Type B pancreatic cell (in vitro differentiated cells): ENCODE measurements around the gene ADCK1. TPM values are rescaled to one million over a fixed set of nuclear protein-coding genes. Genes with fewer than 3 reads are reported as not detected.
"Not testable (repeated sequence)": the region's sequence is repeated elsewhere in the genome, so short reads cannot be mapped to it uniquely, and the experiment has no call there.

Experiments used
- DNase-seq: peaks from one replicate; pipeline ENCODE4 v3.0.0; 2021; ENCODE audit warnings: mixed read lengths; ENCODE audit not compliant: unreplicated experiment; ENCODE audit errors: extremely low spot score
- H3K27ac Mint-ChIP-seq: 2 replicates; pipeline ENCODE4 v1.8.0; 2021; ENCODE audit warnings: mild to moderate bottlenecking, mixed read lengths
- H3K27me3 Mint-ChIP-seq: 2 replicates; pipeline ENCODE4 v1.8.0; 2021; ENCODE audit warnings: mixed read lengths
- H3K36me3 Mint-ChIP-seq: 2 replicates; pipeline ENCODE4 v1.8.0; 2021; ENCODE audit warnings: mixed read lengths
- H3K4me1 Mint-ChIP-seq: one replicate; pipeline ENCODE4 v1.8.0; 2021; ENCODE audit warnings: mixed read lengths; ENCODE audit not compliant: unreplicated experiment
- H3K4me3 Mint-ChIP-seq: 2 replicates; pipeline ENCODE4 v1.8.0; 2021; ENCODE audit warnings: mild to moderate bottlenecking, mixed read lengths
- H3K9me3 Mint-ChIP-seq: 2 replicates; pipeline ENCODE4 v1.8.0; 2021; ENCODE audit warnings: mixed read lengths
- CTCF ChIP-seq: fragments of 200-600 bp; sonication (generic); conservative IDR thresholded peaks from 2 replicates; pipeline ENCODE4 v1.5.0; 2021; ENCODE audit warnings: antibody characterized with exemption, mild to moderate bottlenecking
- total RNA-seq: library from RNA; stranded (reverse); gene quantifications from 2 replicates; pipeline ENCODE4 v1.2.1, GENCODE V29; 2021; ENCODE audit warnings: low replicate concordance

The ADCK1 gene
- total RNA-seq, 1 donor from 2014 or later = 9.2 TPM

GRCh38 chr14:77950371-77951063 lies 150.6 kb downstream of the ADCK1 start:
- Mint-ChIP-seq H3K27ac (no peak overlapping the region), H3K4me1 (no peaks in the 10 kb centered on the region), H3K27me3 (peaks cover 4% of the 10 kb centered on the region), H3K9me3 (peaks cover 5% of the 10 kb centered on the region), H3K4me3 (no peak overlapping the region), H3K36me3 (no peaks in the 10 kb centered on the region)
- DNase-seq = no peak
- no peak for TF ChIP-seq CTCF

DNA sequence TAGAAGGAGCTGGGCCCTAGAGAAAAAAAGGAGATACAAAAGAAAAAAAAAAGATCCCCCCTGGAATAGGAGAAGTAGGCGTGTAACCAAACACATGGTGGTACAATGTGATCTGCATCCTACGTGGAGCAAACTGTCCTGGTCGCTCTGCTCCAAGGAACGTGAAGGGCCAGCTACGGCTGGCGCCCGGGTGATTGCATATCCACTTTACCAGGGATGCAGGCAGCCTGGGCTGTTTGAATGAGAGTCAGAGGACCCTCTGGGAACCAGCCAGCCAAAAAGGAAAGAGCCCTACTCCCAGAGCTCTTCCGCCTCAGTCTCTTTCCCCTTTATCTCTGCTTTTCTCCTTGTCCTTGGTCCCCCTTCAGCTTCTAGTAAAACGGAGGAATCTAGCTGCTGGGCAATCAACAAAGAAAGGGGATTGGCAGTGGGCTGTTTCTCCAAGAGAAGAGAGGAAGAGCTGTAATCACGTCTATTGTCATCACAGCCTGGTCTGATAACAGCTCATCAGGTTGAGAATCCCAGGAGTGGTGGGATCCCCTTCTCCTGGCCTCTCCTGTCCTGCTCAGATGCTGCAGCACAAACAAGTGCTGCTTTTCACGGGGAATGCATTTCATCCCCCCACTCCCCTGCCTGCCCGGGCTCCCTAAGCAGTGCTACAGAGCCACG lies 156.0 kb downstream of the ADCK1 start:
- Mint-ChIP-seq H3K4me1 (no peaks in the 10 kb centered on the region), H3K4me3 (no peak overlapping the region), H3K27me3 (peaks cover 9% of the 10 kb centered on the region), H3K36me3 (no peaks in the 10 kb centered on the region), H3K9me3 (no peaks in the 10 kb centered on the region), H3K27ac (no peak overlapping the region)
- no peak for TF ChIP-seq CTCF
- DNase-seq = no peak

GRCh38 chr14:77959686-77960085 lies 159.8 kb downstream of the ADCK1 start:
- H3K36me3 Mint-ChIP-seq, DNase-seq, H3K4me3 Mint-ChIP-seq, H3K27ac Mint-ChIP-seq, H3K4me1 Mint-ChIP-seq, H3K9me3 Mint-ChIP-seq: not testable (repeated sequence)
- peaks cover 13% of the 10 kb centered on the region for H3K27me3 Mint-ChIP-seq

GRCh38 chr14:77961847-77962580 lies 162.1 kb downstream of the ADCK1 start:
- no peak for TF ChIP-seq CTCF
- Mint-ChIP-seq H3K4me3 (no peak overlapping the region), H3K36me3 (no peaks in the 10 kb centered on the region), H3K27ac (no peak overlapping the region), H3K4me1 (peaks cover 3% of the 10 kb centered on the region), H3K9me3 (no peaks in the 10 kb centered on the region), H3K27me3 (peaks cover 20% of the 10 kb centered on the region)
- DNase-seq = no peak

DNA sequence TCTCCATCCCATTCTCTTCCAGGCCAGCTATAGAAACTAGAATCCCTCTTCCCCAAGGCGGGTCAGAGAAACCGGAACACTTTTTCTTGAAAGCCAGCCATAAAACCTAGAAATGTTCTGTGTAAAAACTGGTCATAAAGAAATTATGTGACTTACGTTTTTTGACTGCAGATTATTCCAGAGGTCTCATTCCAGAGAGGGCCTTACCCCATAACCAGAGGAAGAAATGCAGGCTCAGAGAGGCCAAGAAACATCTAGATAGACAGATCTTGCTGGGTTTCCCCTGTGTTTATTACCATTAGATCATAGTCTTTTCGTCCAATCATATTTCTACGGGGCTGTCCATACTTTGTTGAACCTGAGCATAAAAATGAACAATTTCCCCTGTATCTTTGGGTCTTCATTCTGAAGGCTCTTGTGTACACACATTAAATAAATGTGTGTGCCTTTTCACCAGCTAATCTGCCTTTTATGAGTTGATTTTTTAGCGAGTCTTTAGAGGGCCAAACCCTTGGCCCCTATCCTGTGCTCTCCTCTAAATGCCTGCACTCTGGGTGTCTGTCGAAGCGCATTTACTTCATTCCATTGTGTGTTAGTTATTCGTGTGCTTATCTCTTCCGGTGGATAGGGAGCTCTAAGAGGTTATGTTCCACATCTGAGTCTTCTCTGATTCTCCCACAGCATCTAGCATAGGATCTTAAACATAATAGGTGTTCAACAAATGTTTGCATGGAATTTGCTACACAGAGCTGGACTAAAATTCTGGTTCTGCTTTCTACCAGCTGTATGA lies 163.0 kb downstream of the ADCK1 start:
- H3K27me3 Mint-ChIP-seq = peaks cover 24% of the 10 kb centered on the region
- H3K4me3 Mint-ChIP-seq = no peak overlapping the region
- H3K4me1 Mint-ChIP-seq = peaks cover 3% of the 10 kb centered on the region
- no peak for TF ChIP-seq CTCF
- no peaks in the 10 kb centered on the region for H3K9me3 Mint-ChIP-seq
- DNase-seq = no peak
- no peak overlapping the region for H3K27ac Mint-ChIP-seq
- no peaks in the 10 kb centered on the region for H3K36me3 Mint-ChIP-seq
